Measurements from ENCODE around the gene ARHGEF18.
A peak's percentile ranks its signal among the peaks of the same experiment; 100 is the strongest.

The ARHGEF18 gene

DNA sequence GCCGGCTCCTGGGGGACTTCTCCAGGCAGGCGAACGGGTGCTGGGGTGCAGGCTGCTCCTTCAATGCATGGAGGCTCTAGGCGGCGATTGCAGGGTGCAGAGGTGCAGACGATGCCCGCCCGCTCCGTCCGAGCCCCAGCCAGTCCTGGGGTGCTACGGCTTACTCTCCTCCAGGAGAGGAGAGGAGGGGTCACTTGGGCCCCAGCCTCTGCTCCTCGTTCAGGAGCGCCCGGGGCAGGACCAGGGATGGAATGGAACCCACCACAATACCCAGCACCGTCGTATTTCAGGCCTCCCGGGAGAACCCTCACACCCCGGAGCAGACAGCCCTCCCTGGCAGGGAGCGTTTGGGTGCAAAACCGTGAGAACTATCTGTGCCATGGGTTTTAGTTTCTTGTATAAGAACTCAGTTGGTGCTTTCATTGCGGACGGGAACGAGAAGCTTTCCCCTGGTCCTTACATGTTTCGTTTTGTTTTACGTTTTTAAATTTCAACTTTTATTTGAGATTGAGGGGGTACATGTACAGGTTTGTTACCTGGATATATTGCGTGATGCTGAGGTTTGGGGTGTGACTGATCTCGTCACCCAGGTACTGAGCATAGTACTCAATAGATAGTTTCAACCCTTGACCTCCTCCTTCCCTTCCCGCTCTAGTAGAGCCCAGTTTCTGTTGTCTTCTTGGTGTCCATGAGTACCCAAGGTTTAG lies 46.8 kb downstream of the ARHGEF18 start:
- Histone ChIP-seq H2AFZ (ENCODE audit: low read length) (0 out of 2 replicates have a peak overlapping the region, but pooled peaks have one; percentile 46), H3K9me3 (ENCODE audit: insufficient read depth, low read depth, low read length) (no peaks in the 10 kb centered on the region), H3F3A (ENCODE audit: low read depth) (no peaks in the 10 kb centered on the region), H3K27me3 (ENCODE audit: insufficient read depth, low read length, poor library complexity, severe bottlenecking) (no peaks in the 10 kb centered on the region), H3K4me2 (ENCODE audit: low read depth, low read length, poor library complexity, severe bottlenecking) (peak overlapping the region; percentile 84), H3K9me2 (replicated peaks; ENCODE audit: low read depth, low read length) (no peaks in the 10 kb centered on the region), H4K20me1 (ENCODE audit: insufficient read depth, low read length, poor library complexity, severe bottlenecking) (peaks cover 36% of the 10 kb centered on the region), H3K4me1 (ENCODE audit: insufficient read depth, low read length, poor library complexity, severe bottlenecking) (peaks cover 9% of the 10 kb centered on the region), H3K9ac (ENCODE audit: low read depth, low read length, poor library complexity, severe bottlenecking) (peak overlapping the region; percentile 82), H3K4me3 (ENCODE audit: low read length, poor library complexity, severe bottlenecking) (peak overlapping the region; percentile 90), H3K36me3 (ENCODE audit: insufficient read depth, low read length) (peaks cover 17% of the 10 kb centered on the region; the same call in 1 of the 2 replicates), H3K79me2 (ENCODE audit: insufficient read depth, low read length) (peaks cover 55% of the 10 kb centered on the region)
- no peak for TF ChIP-seq EZH2phosphoT487 (IDR thresholded peaks at IDR 0.05; ENCODE audit: borderline replicate concordance)
- TF ChIP-seq, protein P1, sequence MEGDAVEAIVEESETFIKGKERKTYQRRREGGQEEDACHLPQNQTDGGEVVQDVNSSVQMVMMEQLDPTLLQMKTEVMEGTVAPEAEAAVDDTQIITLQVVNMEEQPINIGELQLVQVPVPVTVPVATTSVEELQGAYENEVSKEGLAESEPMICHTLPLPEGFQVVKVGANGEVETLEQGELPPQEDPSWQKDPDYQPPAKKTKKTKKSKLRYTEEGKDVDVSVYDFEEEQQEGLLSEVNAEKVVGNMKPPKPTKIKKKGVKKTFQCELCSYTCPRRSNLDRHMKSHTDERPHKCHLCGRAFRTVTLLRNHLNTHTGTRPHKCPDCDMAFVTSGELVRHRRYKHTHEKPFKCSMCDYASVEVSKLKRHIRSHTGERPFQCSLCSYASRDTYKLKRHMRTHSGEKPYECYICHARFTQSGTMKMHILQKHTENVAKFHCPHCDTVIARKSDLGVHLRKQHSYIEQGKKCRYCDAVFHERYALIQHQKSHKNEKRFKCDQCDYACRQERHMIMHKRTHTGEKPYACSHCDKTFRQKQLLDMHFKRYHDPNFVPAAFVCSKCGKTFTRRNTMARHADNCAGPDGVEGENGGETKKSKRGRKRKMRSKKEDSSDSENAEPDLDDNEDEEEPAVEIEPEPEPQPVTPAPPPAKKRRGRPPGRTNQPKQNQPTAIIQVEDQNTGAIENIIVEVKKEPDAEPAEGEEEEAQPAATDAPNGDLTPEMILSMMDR (conservative IDR thresholded peaks at IDR 0.05; ENCODE audit: low read length): no peak

DNA sequence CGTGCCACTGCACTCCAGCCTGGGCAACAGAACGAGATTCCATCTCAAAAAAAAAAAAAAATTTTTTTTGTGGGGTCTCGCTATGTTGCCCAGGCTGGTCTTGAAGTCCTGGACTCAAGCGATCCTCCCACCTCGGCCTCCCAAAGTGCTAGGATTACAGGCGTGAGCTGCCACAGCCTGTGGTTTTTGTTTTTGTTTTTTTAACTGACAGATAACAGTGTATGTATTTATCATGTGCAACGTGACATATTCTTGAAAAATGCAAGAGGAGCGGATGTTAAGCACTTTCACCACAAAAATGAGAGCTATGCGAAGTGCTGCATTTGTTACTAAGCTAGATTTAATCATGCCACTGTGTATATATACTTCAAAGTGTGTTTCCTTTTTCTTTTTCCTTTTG lies 49.0 kb downstream of the ARHGEF18 start:
- Histone ChIP-seq H3K27me3 (ENCODE audit: insufficient read depth, low read length, poor library complexity, severe bottlenecking) (no peaks in the 10 kb centered on the region), H4K20me1 (ENCODE audit: insufficient read depth, low read length, poor library complexity, severe bottlenecking) (peaks cover 57% of the 10 kb centered on the region), H3K9me2 (replicated peaks; ENCODE audit: low read depth, low read length) (no peaks in the 10 kb centered on the region), H2AFZ (ENCODE audit: low read length) (no peak overlapping the region), H3K4me3 (ENCODE audit: low read length, poor library complexity, severe bottlenecking) (no peak overlapping the region), H3K4me2 (ENCODE audit: low read depth, low read length, poor library complexity, severe bottlenecking) (no peak overlapping the region), H3K36me3 (ENCODE audit: insufficient read depth, low read length) (peaks cover 22% of the 10 kb centered on the region), H3K4me1 (ENCODE audit: insufficient read depth, low read length, poor library complexity, severe bottlenecking) (peaks cover 9% of the 10 kb centered on the region), H3K79me2 (ENCODE audit: insufficient read depth, low read length) (peaks cover 76% of the 10 kb centered on the region), H3K9ac (ENCODE audit: low read depth, low read length, poor library complexity, severe bottlenecking) (no peak overlapping the region), H3K9me3 (ENCODE audit: insufficient read depth, low read depth, low read length) (no peaks in the 10 kb centered on the region), H3F3A (ENCODE audit: low read depth) (no peaks in the 10 kb centered on the region)
- no peak for TF ChIP-seq EZH2phosphoT487 (IDR thresholded peaks at IDR 0.05; ENCODE audit: borderline replicate concordance)
- TF ChIP-seq, protein P1 (conservative IDR thresholded peaks at IDR 0.05; ENCODE audit: low read length): no peak

Measured in Loucy (cell line).